WTC11 (cell line): ENCODE data around the gene HNRNPUL1. TPM values are rescaled to one million over a fixed set of nuclear protein-coding genes. Genes with fewer than 3 reads are reported as not detected.

ENCODE experiments used
- ATAC-seq: fragments of 200-7000 bp; cut with Tn5 transposase; 2 replicates; pipeline ENCODE4 v1.10.0; 2021; ENCODE audit warnings: mild to moderate bottlenecking, moderate library complexity
- CTCF ChIA-PET: fragments of 300-600 bp; sonication (Branson Sonifier 250); formaldehyde crosslinking; loops from one replicate; lab custom pipeline; 2021; ENCODE audit warnings: antibody characterized with exemption; lab: Charles Lee
- POLR2A ChIA-PET: fragments of 350-600 bp; sonication (Branson Sonifier 250); formaldehyde crosslinking; loops from one replicate; lab custom pipeline; 2021; ENCODE audit warnings: antibody characterized with exemption; lab: Charles Lee
- DNase-seq: peaks from one replicate; pipeline ENCODE4 v3.0.0; 2021; ENCODE audit warnings: low spot score
- H3K27ac Mint-ChIP-seq: 2 replicates; pipeline ENCODE4 v1.8.0; 2021; ENCODE audit warnings: mixed read lengths
- H3K27me3 Mint-ChIP-seq: 2 replicates; pipeline ENCODE4 v1.8.0; 2021; ENCODE audit warnings: low read depth, mild to moderate bottlenecking, moderate library complexity, mixed read lengths
- H3K36me3 Mint-ChIP-seq: 2 replicates; pipeline ENCODE4 v1.8.0; 2021; ENCODE audit warnings: mixed read lengths
- H3K4me1 Mint-ChIP-seq: 2 replicates; pipeline ENCODE4 v1.8.0; 2022; ENCODE audit warnings: mixed read lengths
- H3K4me3 Mint-ChIP-seq: 2 replicates; pipeline ENCODE4 v1.8.0; 2021; ENCODE audit warnings: mild to moderate bottlenecking, moderate library complexity, mixed read lengths
- H3K9me3 Mint-ChIP-seq: 2 replicates; pipeline ENCODE4 v1.8.0; 2021; ENCODE audit warnings: mixed read lengths
- AFF4 ChIP-seq: sonication (generic); formaldehyde crosslinking; IDR thresholded peaks from 2 replicates; pipeline ENCODE4 v1.8.1; 2023; ENCODE audit warnings: mild to moderate bottlenecking, missing genetic modification reagents, borderline replicate concordance
- ATF3 ChIP-seq: sonication (generic); formaldehyde crosslinking; conservative IDR thresholded peaks from 2 replicates; pipeline ENCODE4 v1.8.1; 2022; ENCODE audit warnings: mild to moderate bottlenecking, missing genetic modification reagents
- CREM ChIP-seq: sonication (generic); formaldehyde crosslinking; IDR thresholded peaks from 2 replicates; pipeline ENCODE4 v1.8.1; 2022; ENCODE audit warnings: mild to moderate bottlenecking, missing genetic modification reagents, moderate library complexity
- E2F4 ChIP-seq: sonication (generic); formaldehyde crosslinking; IDR thresholded peaks from 2 replicates; pipeline ENCODE4 v1.8.1; 2022; ENCODE audit warnings: low read depth, mild to moderate bottlenecking, moderate library complexity, missing genetic modification reagents, borderline replicate concordance
- E2F5 ChIP-seq: sonication (generic); formaldehyde crosslinking; IDR thresholded peaks from 2 replicates; pipeline ENCODE4 v1.8.1; 2022; ENCODE audit warnings: mild to moderate bottlenecking, moderate library complexity, missing genetic modification reagents
- FOXJ3 ChIP-seq: sonication (generic); formaldehyde crosslinking; IDR thresholded peaks from 2 replicates; pipeline ENCODE4 v1.9.0; 2021; ENCODE audit warnings: missing genetic modification reagents, mild to moderate bottlenecking, borderline replicate concordance
- IRF1 ChIP-seq: sonication (generic); formaldehyde crosslinking; IDR thresholded peaks from 2 replicates; pipeline ENCODE4 v1.8.0; 2023; ENCODE audit warnings: missing genetic modification reagents
- IRF2 ChIP-seq: sonication (generic); formaldehyde crosslinking; IDR thresholded peaks from 2 replicates; pipeline ENCODE4 v1.8.0; 2022; ENCODE audit warnings: low read depth, missing genetic modification reagents, borderline replicate concordance
- MAX ChIP-seq: sonication (generic); formaldehyde crosslinking; IDR thresholded peaks from 2 replicates; pipeline ENCODE4 v1.8.0; 2022; ENCODE audit warnings: mild to moderate bottlenecking, missing genetic modification reagents
- MXD4 ChIP-seq: fragments of 250-450 bp; sonication (Bioruptor Pico); IDR thresholded peaks from 2 replicates; pipeline ENCODE4 v1.8.0; 2021; ENCODE audit warnings: mild to moderate bottlenecking, moderate library complexity, borderline replicate concordance
- NFATC4 ChIP-seq: fragments of 250-450 bp; sonication (Bioruptor Pico); IDR thresholded peaks from 2 replicates; pipeline ENCODE4 v1.9.0; 2021; ENCODE audit warnings: mild to moderate bottlenecking
- NR3C1 ChIP-seq: sonication (generic); formaldehyde crosslinking; conservative IDR thresholded peaks from 2 replicates; pipeline ENCODE4 v1.8.1; 2023; ENCODE audit warnings: low read depth, mild to moderate bottlenecking, missing genetic modification reagents
- SP1 ChIP-seq: sonication (generic); formaldehyde crosslinking; conservative IDR thresholded peaks from 2 replicates; pipeline ENCODE4 v1.8.1; 2022; ENCODE audit warnings: missing genetic modification reagents
- TEAD4 ChIP-seq: sonication (generic); formaldehyde crosslinking; IDR thresholded peaks from 2 replicates; pipeline ENCODE4 v1.8.0; 2022; ENCODE audit warnings: mild to moderate bottlenecking, missing genetic modification reagents
- USF2 ChIP-seq: sonication (generic); formaldehyde crosslinking; IDR thresholded peaks from 2 replicates; pipeline ENCODE4 v1.8.1; 2023; ENCODE audit warnings: mild to moderate bottlenecking, missing genetic modification reagents, moderate library complexity
- ZNF121 ChIP-seq: sonication (generic); formaldehyde crosslinking; IDR thresholded peaks from 2 replicates; pipeline ENCODE4 v1.8.0; 2023; ENCODE audit warnings: missing genetic modification reagents
- ZNF138 ChIP-seq: sonication (generic); formaldehyde crosslinking; conservative IDR thresholded peaks from 2 replicates; pipeline ENCODE4 v1.8.1; 2022; ENCODE audit warnings: mild to moderate bottlenecking, moderate library complexity, missing genetic modification reagents
- ZNF396 ChIP-seq: fragments of 250-450 bp; sonication (Bioruptor Pico); IDR thresholded peaks from 2 replicates; pipeline ENCODE4 v1.8.0; 2021; ENCODE audit warnings: mild to moderate bottlenecking, moderate library complexity, borderline replicate concordance
- ZNF423 ChIP-seq: fragments of 250-450 bp; sonication (Bioruptor Pico); IDR thresholded peaks from 2 replicates; pipeline ENCODE4 v2.1.2; 2022; ENCODE audit warnings: mild to moderate bottlenecking, moderate library complexity
- ZNF425 ChIP-seq: fragments of 250-450 bp; sonication (Bioruptor Pico); conservative IDR thresholded peaks from 2 replicates; pipeline ENCODE4 v1.9.0; 2021; ENCODE audit warnings: mild to moderate bottlenecking
- total RNA-seq: library from RNA; stranded (reverse); gene quantifications from 3 replicates; pipeline ENCODE4 v1.2.3, GENCODE V29; 2021

Gene HNRNPUL1
- total RNA-seq, 1 experiment from 2014 or later: 282 TPM

GRCh38 chr19:41327576-41328156 is 63.5 kb downstream of the HNRNPUL1 start:
- POLR2A ChIA-PET: interaction anchor here (0.9 kb wide), 1 partner anchor 25 kb away, joined by 4 read pairs; no protein-coding TSS in a partner anchor
- peak; percentile 40 for DNase-seq
- no peaks in the 10 kb centered on the region for H3K9me3 Mint-ChIP-seq
- no peaks in the 10 kb centered on the region; the same call in 1 of the 2 replicates for H3K36me3 Mint-ChIP-seq
- peak overlapping the region; percentile 46; the same call in 1 of the 2 replicates for H3K27ac Mint-ChIP-seq
- H3K4me1 Mint-ChIP-seq: peaks cover 62% of the 10 kb centered on the region
- peak overlapping the region; percentile 43 for H3K4me3 Mint-ChIP-seq
- TF ChIP-seq MAX (CRISPR knock-in tag) (peak; percentile 52; the same call in 1 of the 2 replicates), E2F4 (CRISPR knock-in tag) (no peak), ATF3 (no peak)
- peak; percentile 9 for ATAC-seq
- CTCF ChIA-PET: interaction anchor here (1.4 to 4.8 kb wide), 6 partner anchors 19 to 426 kb away, joined by 3 to 44 read pairs (median 5); partner anchors contain the start of genes DMAC2 and TGFB1
- peaks cover 16% of the 10 kb centered on the region for H3K27me3 Mint-ChIP-seq

GRCh38 chr19:41328157-41328841 is 64.1 kb downstream of the HNRNPUL1 start:
- no peak for TF ChIP-seq ZNF396 (CRISPR knock-in tag)
- no peak for TF ChIP-seq NR3C1 (CRISPR knock-in tag)
- no peak for TF ChIP-seq E2F5
- no peak for TF ChIP-seq SP1 (CRISPR knock-in tag)
- no peak for TF ChIP-seq IRF1 (CRISPR knock-in tag)
- no peak for TF ChIP-seq TEAD4
- no peak for TF ChIP-seq E2F4 (CRISPR knock-in tag)
- no peak for TF ChIP-seq IRF2 (CRISPR knock-in tag)
- no peak for TF ChIP-seq ZNF425 (CRISPR knock-in tag)
- no peak for TF ChIP-seq FOXJ3 (CRISPR knock-in tag)
- no peak for TF ChIP-seq NFATC4 (CRISPR knock-in tag)
- TF ChIP-seq ZNF138 (CRISPR knock-in tag): no peak
- no peak for TF ChIP-seq ZNF121 (CRISPR knock-in tag)
- TF ChIP-seq MXD4 (CRISPR knock-in tag): no peak
- no peak for TF ChIP-seq CREM (CRISPR knock-in tag)
- TF ChIP-seq ZNF423 (CRISPR knock-in tag): no peak
- no peak for TF ChIP-seq USF2 (CRISPR knock-in tag)
- TF ChIP-seq AFF4: no peak
- TF ChIP-seq, all 79 proteins: peak for 0
- Mint-ChIP-seq H3K4me1 (peaks cover 56% of the 10 kb centered on the region), H3K4me3 (peak overlapping the region; percentile 43), H3K27me3 (peaks cover 19% of the 10 kb centered on the region), H3K27ac (peak overlapping the region; percentile 62; the same call in 1 of the 2 replicates), H3K9me3 (no peaks in the 10 kb centered on the region), H3K36me3 (no peaks in the 10 kb centered on the region)
- ATAC-seq (no peak), DNase-seq (no peak)
- CTCF ChIA-PET: interaction anchor here (1.4 to 4.8 kb wide), 6 partner anchors 20 to 425 kb away, joined by 3 to 44 read pairs (median 5); partner anchors contain the start of genes DMAC2 and TGFB1
- POLR2A ChIA-PET: no interaction called here
